Mucosa of gallbladder (tissue), 1 donor: ENCODE results near the gene TUBGCP2. TPM values are rescaled to one million over a fixed set of nuclear protein-coding genes. Genes with fewer than 3 reads are reported as not detected.

Source experiments
- DNase-seq: peaks from one replicate; pipeline ENCODE4 v3.0.0-alpha.2; 2020; ENCODE audit warnings: low spot score
- total RNA-seq: library from RNA; stranded (reverse); gene quantifications from one replicate; pipeline ENCODE4 v1.2.1, GENCODE V29; 2021
- donor health status: DM: no; HTN: no; CAD: no.

Gene TUBGCP2
- total RNA-seq, 1 donor from 2014 or later, result 56.9 TPM

GRCh38 chr10:133278577-133279265 is 30.0 kb downstream of the TUBGCP2 start:
- DNase-seq, result peak; percentile 76

- no peak for DNase-seq
Measured at GRCh38 chr10:133277993-133278576, 30.6 kb downstream of the TUBGCP2 start.

- DNase-seq, result no peak
Measured at GRCh38 chr10:133277277-133277992, 31.2 kb downstream of the TUBGCP2 start.

GRCh38 chr10:133276435-133277201 is 32.1 kb downstream of the TUBGCP2 start, which contains the start of gene ADAM8:
TSS of gene ADAM8 (minus strand) at chr10:133276868. CDS start at chr10:133276817, 51 bp downstream.
- no peak for DNase-seq

- DNase-seq, result no peak
Measured at GRCh38 chr10:133276100-133276434, 32.6 kb downstream of the TUBGCP2 start.

GRCh38 chr10:133275684-133276092 is 33.0 kb downstream of the TUBGCP2 start:
- no peak for DNase-seq

GRCh38 chr10:133274751-133275683 is 33.7 kb downstream of the TUBGCP2 start:
- DNase-seq, result no peak

GRCh38 chr10:133273534-133274143 is 35.0 kb downstream of the TUBGCP2 start:
- DNase-seq, result no peak

GRCh38 chr10:133272964-133273420 is 35.7 kb downstream of the TUBGCP2 start:
- no peak for DNase-seq

- DNase-seq, result no peak
Measured at GRCh38 chr10:133272301-133272963, 36.2 kb downstream of the TUBGCP2 start.

GRCh38 chr10:133271521-133272300 is 37.0 kb downstream of the TUBGCP2 start:
- DNase-seq, result no peak

GRCh38 chr10:133270773-133271297 is 37.8 kb downstream of the TUBGCP2 start:
- DNase-seq, result no peak

GRCh38 chr10:133270204-133270603 is 38.5 kb downstream of the TUBGCP2 start:
- DNase-seq, result no peak

- DNase-seq, result no peak
Measured at GRCh38 chr10:133269367-133269766, 39.3 kb downstream of the TUBGCP2 start.

- no peak for DNase-seq
Measured at GRCh38 chr10:133268532-133268931, 40.1 kb downstream of the TUBGCP2 start.

- DNase-seq, result no peak
Measured at GRCh38 chr10:133267829-133268228, 40.8 kb downstream of the TUBGCP2 start.

GRCh38 chr10:133267293-133267692 is 41.4 kb downstream of the TUBGCP2 start:
- no peak for DNase-seq

GRCh38 chr10:133266056-133266795 is 42.4 kb downstream of the TUBGCP2 start:
- no peak for DNase-seq
